PC-3 (cell line): ENCODE results near the gene SLC45A1. TPM values are rescaled to one million over a fixed set of nuclear protein-coding genes. Genes with fewer than 3 reads are reported as not detected.

Source experiments
- ATAC-seq: fragments of 200-7000 bp; cut with Tn5 transposase; 2 replicates; pipeline ENCODE4 v1.9.1; 2020; ENCODE audit warnings: mild to moderate bottlenecking, moderate library complexity
- BruUV-seq: library from RNA; stranded (reverse); fragments of 400-500 nt; replicated peaks from 2 replicates; lab custom pipeline; 2021; lab: Mats Ljungman, UMichigan
- CTCF ChIA-PET: fragments of 300-600 bp; sonication (Branson Sonifier 250); formaldehyde crosslinking; loops from one replicate; lab custom pipeline; 2022; ENCODE audit warnings: antibody characterized with exemption; lab: Charles Lee
- POLR2A ChIA-PET: fragments of 300-600 bp; sonication (Branson Sonifier 250); formaldehyde crosslinking; loops from one replicate; lab custom pipeline; 2022; ENCODE audit warnings: antibody characterized with exemption; ENCODE audit not compliant: unreplicated experiment; lab: Charles Lee
- DNase-seq: peaks from one replicate; pipeline ENCODE4 v3.0.0-alpha.2; 2015
- H2AFZ ChIP-seq: fragments of 300-600 bp; sonication (generic); 2 replicates; pipeline ENCODE4 v1.6.0; 2016; ENCODE audit warnings: antibody characterized with exemption, low read length
- H3F3A ChIP-seq: fragments of 300-600 bp; sonication (generic); one replicate; pipeline ENCODE4 v1.6.0; 2017; ENCODE audit warnings: antibody characterized with exemption, low read length, control low read depth, mild to moderate bottlenecking; ENCODE audit not compliant: unreplicated experiment
- H3K27ac ChIP-seq: fragments of 300-600 bp; sonication (generic); 2 replicates; pipeline ENCODE4 v1.5.1; 2016; ENCODE audit warnings: mild to moderate bottlenecking, low read length
- H3K27me3 ChIP-seq: fragments of 300-600 bp; sonication (generic); 2 replicates; pipeline ENCODE4 v1.6.1; 2016; ENCODE audit warnings: low read length, mixed read lengths
- H3K36me3 ChIP-seq: fragments of 300-600 bp; sonication (generic); 2 replicates; pipeline ENCODE4 v1.6.1; 2016; ENCODE audit warnings: low read depth, mixed run types, low read length, mixed read lengths
- H3K4me1 ChIP-seq: fragments of 300-600 bp; sonication (generic); 2 replicates; pipeline ENCODE4 v1.5.1; 2016; ENCODE audit warnings: low read length; ENCODE audit not compliant: insufficient read depth
- H3K4me2 ChIP-seq: fragments of 300-600 bp; sonication (generic); 2 replicates; pipeline ENCODE4 v1.6.0; 2016; ENCODE audit warnings: low read length
- H3K4me3 ChIP-seq: fragments of 300-600 bp; sonication (generic); 2 replicates; pipeline ENCODE4 v1.5.1; 2016; ENCODE audit warnings: mild to moderate bottlenecking, low read length, mixed read lengths
- H3K79me2 ChIP-seq: fragments of 300-600 bp; sonication (generic); 2 replicates; pipeline ENCODE4 v1.6.1; 2017; ENCODE audit warnings: low read length, mixed read lengths
- H3K9ac ChIP-seq: fragments of 300-600 bp; sonication (generic); 2 replicates; pipeline ENCODE4 v1.6.0; 2016; ENCODE audit warnings: mild to moderate bottlenecking, low read length
- H3K9me2 ChIP-seq: fragments of 300-600 bp; sonication (generic); replicated peaks from 2 replicates; pipeline ENCODE4 v1.6.1; 2016; ENCODE audit warnings: mixed run types, low read length, mixed read lengths
- H3K9me3 ChIP-seq: fragments of 300-600 bp; sonication (generic); 2 replicates; pipeline ENCODE4 v1.6.1; 2016; ENCODE audit warnings: low read length, mixed read lengths
- H4K20me1 ChIP-seq: fragments of 300-600 bp; sonication (generic); 2 replicates; pipeline ENCODE4 v1.6.1; 2016; ENCODE audit warnings: low read length, mixed read lengths
- CTCF ChIP-seq: fragments of 300-600 bp; sonication (generic); conservative IDR thresholded peaks from 2 replicates; pipeline ENCODE4 v1.5.1; 2017; ENCODE audit warnings: antibody characterized with exemption, low read depth, mild to moderate bottlenecking, low read length
- EZH2 ChIP-seq: fragments of 300-600 bp; sonication (generic); IDR thresholded peaks from one replicate; pipeline ENCODE4 v1.6.1; 2017; ENCODE audit warnings: antibody characterized with exemption, mild to moderate bottlenecking, low read length; ENCODE audit not compliant: unreplicated experiment
- EZH2phosphoT487 ChIP-seq: fragments of 300-600 bp; sonication (generic); IDR thresholded peaks from 2 replicates; pipeline ENCODE4 v1.6.1; 2018; ENCODE audit warnings: mild to moderate bottlenecking, antibody characterized with exemption, low read length, borderline replicate concordance
- intact Hi-C: fragments of 100-400 bp; cut with micrococcal nuclease; formaldehyde crosslinking; loops from 2 replicates; pipeline ENCODE4 v1.9.0; 2023
- total RNA-seq: library from RNA; depleted of rRNA; stranded (reverse); fragments of >200 nt; gene quantifications from 2 replicates; pipeline ENCODE4 v1.2.3, GENCODE V29; 2014

SLC45A1 gene
- total RNA-seq, 1 experiment from 2014 or later: 0.62 TPM

- BruUV-seq: no TSS peak
- Histone ChIP-seq H3K4me3 (no peak overlapping the region), H3K9me2 (no peaks in the 10 kb centered on the region), H3K4me2 (no peak overlapping the region), H3K36me3 (peaks cover 4% of the 10 kb centered on the region; the same call in 1 of the 2 replicates), H3K4me1 (peaks cover 4% of the 10 kb centered on the region), H4K20me1 (no peaks in the 10 kb centered on the region), H3K9me3 (no peaks in the 10 kb centered on the region), H3F3A (no peaks in the 10 kb centered on the region), H3K9ac (no peak overlapping the region), H3K27ac (no peak overlapping the region), H3K79me2 (no peaks in the 10 kb centered on the region), H3K27me3 (no peaks in the 10 kb centered on the region), H2AFZ (no peak overlapping the region; the same call in 1 of the 2 replicates)
- ATAC-seq (peak; percentile 71), DNase-seq (peak; percentile 68)
- ChIA-PET POLR2A (interaction anchor here (0.5 kb wide), 1 partner anchor 30 kb away, joined by 3 read pairs; no protein-coding TSS in a partner anchor), CTCF (interaction anchor here (0.5 to 0.9 kb wide), 7 partner anchors 100 to 374 kb away, joined by 3 to 18 read pairs (median 6); no protein-coding TSS in a partner anchor)
- TF ChIP-seq EZH2: no peak
- TF ChIP-seq CTCF: peak; percentile 90
- no peak for TF ChIP-seq EZH2phosphoT487
- intact Hi-C loops: loop anchor here (1.0 kb wide), 2 partner anchors 367 to 374 kb away; no protein-coding TSS in a partner anchor
Measured at GRCh38 chr1:8348777-8349472, 31.0 kb downstream of the SLC45A1 start.

GRCh38 chr1:8349473-8349865 is 31.6 kb downstream of the SLC45A1 start:
- Histone ChIP-seq H3F3A (no peaks in the 10 kb centered on the region), H3K36me3 (peaks cover 5% of the 10 kb centered on the region; the same call in 1 of the 2 replicates), H3K9ac (no peak overlapping the region), H3K79me2 (no peaks in the 10 kb centered on the region), H2AFZ (no peak overlapping the region), H3K27ac (no peak overlapping the region), H3K4me3 (no peak overlapping the region), H3K9me3 (no peaks in the 10 kb centered on the region), H3K4me2 (no peak overlapping the region), H4K20me1 (no peaks in the 10 kb centered on the region), H3K4me1 (no peaks in the 10 kb centered on the region), H3K9me2 (no peaks in the 10 kb centered on the region), H3K27me3 (no peaks in the 10 kb centered on the region)
- POLR2A ChIA-PET: no interaction called here
- intact Hi-C loops: loop anchor here (1.0 kb wide), 2 partner anchors 367 to 374 kb away; no protein-coding TSS in a partner anchor
- ATAC-seq (no peak), DNase-seq (no peak)
- TF ChIP-seq EZH2: no peak
- TF ChIP-seq CTCF: no peak
- TF ChIP-seq EZH2phosphoT487: no peak
- BruUV-seq: no TSS peak
- CTCF ChIA-PET: interaction anchor here (0.5 to 0.9 kb wide), 4 partner anchors 100 to 375 kb away, joined by 3 to 7 read pairs (median 4); no protein-coding TSS in a partner anchor
